Gastroesophageal sphincter (tissue), 4 donors: ENCODE data around the gene TECTB. TPM values are rescaled to one million over a fixed set of nuclear protein-coding genes. Genes with fewer than 3 reads are reported as not detected.

Experiments
- ATAC-seq: fragments of 150-250 bp; one replicate; pipeline ENCODE4 v1.9.1; 2016; ENCODE audit warnings: mild to moderate bottlenecking, moderate library complexity
- H3K27ac ChIP-seq, 4 donors: fragments of 200-600 bp; sonication (generic) in 3 of 4; 1 replicate in 3 of 4; 2 replicates in 1 of 4; pipeline ENCODE4 v1.5.1; 2016 to 2019
- H3K27me3 ChIP-seq: fragments of 200-600 bp; sonication (generic); one replicate; pipeline ENCODE4 v1.5.1; 2019
- H3K36me3 ChIP-seq, 2 donors: fragments of 200-600 bp; sonication (generic); one replicate each; pipeline ENCODE4 v1.5.1; 2019; ENCODE audit warnings: control low read depth in 1 of 2
- H3K4me1 ChIP-seq, 3 donors: fragments of 200-600 bp; sonication (generic); 1 replicate in 2 of 3; 2 replicates in 1 of 3; pipeline ENCODE4 v1.5.1; 2016 to 2019; ENCODE audit warnings: control low read depth in 2 of 3
- H3K4me3 ChIP-seq, 2 donors: fragments of 200-600 bp; sonication (generic); one replicate each; pipeline ENCODE4 v1.5.1; 2019; ENCODE audit warnings: mild to moderate bottlenecking in 1 of 2, moderate library complexity in 1 of 2
- H3K9me3 ChIP-seq, 3 donors: fragments of 200-600 bp; sonication (generic); one replicate each; pipeline ENCODE4 v1.5.1; 2017 to 2019; ENCODE audit warnings: control low read depth in 2 of 3
- EP300 ChIP-seq: sonication (generic); formaldehyde crosslinking; IDR thresholded peaks from one replicate; pipeline ENCODE4 v1.6.1; 2017; ENCODE audit warnings: antibody characterized with exemption, mild to moderate bottlenecking
- POLR2A ChIP-seq, 2 donors: fragments of 450-650 bp; IDR thresholded peaks; one replicate each; pipeline ENCODE4 v1.6.1; 2017; ENCODE audit warnings: antibody characterized with exemption in 2 of 2, mild to moderate bottlenecking in 2 of 2, moderate library complexity in 1 of 2
- POLR2AphosphoS5 ChIP-seq: sonication (generic); formaldehyde crosslinking; IDR thresholded peaks from one replicate; pipeline ENCODE4 v1.6.1; 2017; ENCODE audit warnings: antibody characterized with exemption
- WGBS, 2 donors: methylation state at CpG; one replicate each; pipeline ENCODE4 v1.1.5; 2018; ENCODE audit warnings: low coverage in 1 of 2; 5-methylcytosine and 5-hydroxymethylcytosine counted together
- total RNA-seq, 4 donors: library from RNA; depleted of rRNA; stranded (reverse); fragments of >200 nt; gene quantifications; one replicate each; pipeline ENCODE4 v1.1.0, GENCODE V29; 2016
- TF ChIP-seq, protein P1 (sequence below), 4 experiments: fragments of 200-600 bp in 2 of 4; fragments of 450-650 bp in 2 of 4; sonication (generic) in 1 of 4; IDR thresholded peaks; one replicate each; pipeline ENCODE4 v1.5.1; 2017 to 2019; ENCODE audit warnings: antibody characterized with exemption in 4 of 4, mild to moderate bottlenecking in 2 of 4, moderate library complexity in 2 of 4

The TECTB gene
- total RNA-seq, 4 donors from 2014 or later: not detected

DNA sequence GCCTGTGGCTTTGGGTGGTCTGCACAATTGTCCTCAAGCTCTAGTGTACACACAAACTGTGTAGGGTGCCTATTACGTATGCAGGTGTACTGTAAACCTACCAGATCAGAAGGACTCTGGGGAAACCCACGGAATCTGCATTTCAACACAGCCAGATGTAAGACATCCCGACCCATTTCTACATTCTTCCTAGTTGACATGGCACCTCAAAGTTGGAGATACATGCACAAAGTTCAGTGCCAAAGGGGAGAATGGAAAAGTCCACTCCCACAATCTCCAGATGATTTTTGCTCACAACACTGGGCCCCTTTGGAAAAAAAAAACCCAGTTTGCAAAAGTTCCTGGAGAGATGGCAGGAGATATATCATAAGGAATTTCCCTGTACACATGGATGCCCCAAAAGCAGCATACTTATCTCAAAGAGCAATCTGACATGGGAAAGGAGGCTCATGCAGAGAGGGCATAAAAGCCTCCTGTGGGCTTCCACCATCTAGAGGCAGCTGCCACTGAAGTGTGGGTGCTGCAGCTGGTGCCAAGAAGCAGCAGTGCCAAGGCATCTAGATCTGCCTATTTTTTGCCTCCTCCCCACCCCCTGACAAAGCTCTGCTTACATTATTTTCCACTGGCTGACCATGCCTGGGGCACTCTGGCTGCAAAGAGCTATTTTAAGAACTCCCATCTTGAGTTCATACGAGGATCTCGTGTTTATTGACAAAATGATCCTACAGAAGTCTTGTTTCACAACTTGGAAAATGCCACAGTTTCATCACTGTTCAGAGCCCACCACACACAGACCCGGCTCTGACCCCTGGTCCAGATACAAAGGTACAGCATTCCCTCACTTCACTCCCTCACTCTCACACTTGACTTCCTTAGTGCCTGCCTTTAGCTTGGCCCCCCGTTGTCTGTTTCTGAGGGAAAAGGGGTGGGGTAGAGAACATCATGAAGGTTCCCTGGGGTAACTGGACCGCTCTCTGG is 12.9 kb downstream of the TECTB start:
- peak overlapping the region in 2 of 4 donors; percentile 13 to 50 for H3K27ac ChIP-seq
- TF ChIP-seq POLR2A (IDR thresholded peaks at IDR 0.05): no peak
- peak; percentile 30 for TF ChIP-seq POLR2AphosphoS5
- no peaks in the 10 kb centered on the region for H3K27me3 ChIP-seq
- H3K4me3 ChIP-seq: no peak overlapping the region
- peaks cover 0 to 26% (median 11%) of the 10 kb centered on the region in 3 donors for H3K4me1 ChIP-seq
- no peaks in the 10 kb centered on the region for H3K9me3 ChIP-seq
- 54 to 67% methylated on average over 3 to 6 of the region's 8 CpGs for WGBS, 2 donors
- H3K36me3 ChIP-seq: no peaks in the 10 kb centered on the region
- ATAC-seq: no peak

DNA sequence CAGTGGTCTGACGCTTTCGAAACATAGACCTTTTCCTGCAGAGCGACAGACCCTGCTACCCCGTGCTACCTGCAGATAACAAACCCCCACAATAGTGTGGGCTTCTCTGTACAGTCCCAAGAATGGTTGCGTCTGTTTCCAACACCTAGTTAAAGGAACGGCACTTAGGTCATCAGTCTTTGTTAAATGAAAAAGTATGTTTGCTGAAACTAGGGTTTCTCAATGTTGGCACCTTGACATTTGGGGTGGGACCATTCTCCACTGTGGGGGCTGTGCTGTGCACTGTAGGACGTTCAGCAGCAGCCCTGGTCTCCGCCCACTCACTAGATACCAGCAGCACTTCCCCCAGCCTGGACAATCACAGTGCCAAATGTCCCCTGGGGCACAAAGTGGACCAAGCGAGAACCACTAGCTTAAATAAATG is 13.7 kb downstream of the TECTB start:
- Histone ChIP-seq H3K9me3 (no peaks in the 10 kb centered on the region), H3K4me3 (no peak overlapping the region), H3K4me1 (peaks cover 0 to 26% (median 11%) of the 10 kb centered on the region in 3 donors), H3K36me3 (no peaks in the 10 kb centered on the region), H3K27ac (peak overlapping the region in 2 of 4 donors; percentile 13 to 50), H3K27me3 (no peaks in the 10 kb centered on the region)
- TF ChIP-seq, protein P1, sequence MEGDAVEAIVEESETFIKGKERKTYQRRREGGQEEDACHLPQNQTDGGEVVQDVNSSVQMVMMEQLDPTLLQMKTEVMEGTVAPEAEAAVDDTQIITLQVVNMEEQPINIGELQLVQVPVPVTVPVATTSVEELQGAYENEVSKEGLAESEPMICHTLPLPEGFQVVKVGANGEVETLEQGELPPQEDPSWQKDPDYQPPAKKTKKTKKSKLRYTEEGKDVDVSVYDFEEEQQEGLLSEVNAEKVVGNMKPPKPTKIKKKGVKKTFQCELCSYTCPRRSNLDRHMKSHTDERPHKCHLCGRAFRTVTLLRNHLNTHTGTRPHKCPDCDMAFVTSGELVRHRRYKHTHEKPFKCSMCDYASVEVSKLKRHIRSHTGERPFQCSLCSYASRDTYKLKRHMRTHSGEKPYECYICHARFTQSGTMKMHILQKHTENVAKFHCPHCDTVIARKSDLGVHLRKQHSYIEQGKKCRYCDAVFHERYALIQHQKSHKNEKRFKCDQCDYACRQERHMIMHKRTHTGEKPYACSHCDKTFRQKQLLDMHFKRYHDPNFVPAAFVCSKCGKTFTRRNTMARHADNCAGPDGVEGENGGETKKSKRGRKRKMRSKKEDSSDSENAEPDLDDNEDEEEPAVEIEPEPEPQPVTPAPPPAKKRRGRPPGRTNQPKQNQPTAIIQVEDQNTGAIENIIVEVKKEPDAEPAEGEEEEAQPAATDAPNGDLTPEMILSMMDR (IDR thresholded peaks at IDR 0.05): no peak
- no peak for ATAC-seq
- 49 to 51% methylated on average over 2 to 3 of the region's 9 CpGs for WGBS, 2 donors

DNA sequence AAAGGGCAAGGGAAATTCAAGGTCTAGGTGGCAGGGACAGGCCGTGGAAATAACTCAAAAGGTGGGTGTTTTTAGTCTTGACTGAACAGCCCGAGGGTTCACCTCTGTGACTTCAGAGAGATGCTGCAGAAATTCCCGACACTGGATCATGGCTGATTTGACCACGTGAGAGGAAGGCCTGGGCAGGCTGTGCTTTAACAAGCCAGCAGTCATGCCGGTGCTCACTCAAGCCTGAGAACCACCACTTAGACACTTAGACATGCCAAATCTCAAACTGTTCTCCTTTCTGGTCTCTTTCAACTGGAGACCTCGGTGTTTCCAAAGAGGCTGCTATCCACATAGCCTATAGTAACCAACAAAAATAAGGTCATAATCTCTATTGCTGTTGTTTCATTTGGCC is 15.4 kb downstream of the TECTB start:
- H3K36me3 ChIP-seq: no peaks in the 10 kb centered on the region
- H3K27ac ChIP-seq: no peak overlapping the region
- 66 to 80% methylated on average over 2 to 6 of the region's 6 CpGs for WGBS, 2 donors
- peaks cover 0 to 26% (median 11%) of the 10 kb centered on the region in 3 donors for H3K4me1 ChIP-seq
- H3K4me3 ChIP-seq: no peak overlapping the region
- no peaks in the 10 kb centered on the region for H3K27me3 ChIP-seq
- H3K9me3 ChIP-seq: no peaks in the 10 kb centered on the region
- no peak for ATAC-seq
- TF ChIP-seq EP300 (no peak), POLR2AphosphoS5 (no peak), POLR2A (IDR thresholded peaks at IDR 0.05) (no peak)
- TF ChIP-seq, protein P1 (IDR thresholded peaks at IDR 0.05): no peak

DNA sequence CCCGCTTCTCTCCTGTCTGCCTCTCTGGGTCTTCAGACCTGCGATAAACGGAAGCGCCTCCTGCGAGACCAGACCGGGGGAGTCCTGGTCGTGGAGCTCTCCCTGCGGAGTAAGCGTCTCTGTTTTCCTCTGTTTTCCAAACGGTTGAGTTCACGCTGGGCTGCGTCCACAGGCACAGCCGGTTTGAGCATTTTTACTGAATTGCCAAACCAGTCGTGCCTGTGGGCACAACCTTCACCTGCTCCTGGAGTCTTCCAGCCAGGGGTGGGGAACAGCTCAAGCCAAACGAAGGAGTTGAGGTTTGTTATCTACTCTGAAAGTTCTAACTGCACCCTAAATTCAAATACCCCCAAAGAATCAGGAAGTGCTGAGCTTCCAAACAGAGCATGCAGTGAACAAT is 16.3 kb downstream of the TECTB start:
- no peaks in the 10 kb centered on the region for H3K27me3 ChIP-seq
- WGBS, 2 donors: 53 to 56% methylated on average over 2 to 7 of the region's 15 CpGs
- no peak overlapping the region for H3K27ac ChIP-seq
- peaks cover 0 to 26% (median 11%) of the 10 kb centered on the region in 3 donors for H3K4me1 ChIP-seq
- H3K9me3 ChIP-seq: no peaks in the 10 kb centered on the region
- H3K36me3 ChIP-seq: no peaks in the 10 kb centered on the region
- TF ChIP-seq, protein P1 (IDR thresholded peaks at IDR 0.05): no peak
- TF ChIP-seq POLR2A (IDR thresholded peaks at IDR 0.05): no peak
- TF ChIP-seq POLR2AphosphoS5: no peak
- TF ChIP-seq EP300: no peak
- H3K4me3 ChIP-seq: no peak overlapping the region
- no peak for ATAC-seq

DNA sequence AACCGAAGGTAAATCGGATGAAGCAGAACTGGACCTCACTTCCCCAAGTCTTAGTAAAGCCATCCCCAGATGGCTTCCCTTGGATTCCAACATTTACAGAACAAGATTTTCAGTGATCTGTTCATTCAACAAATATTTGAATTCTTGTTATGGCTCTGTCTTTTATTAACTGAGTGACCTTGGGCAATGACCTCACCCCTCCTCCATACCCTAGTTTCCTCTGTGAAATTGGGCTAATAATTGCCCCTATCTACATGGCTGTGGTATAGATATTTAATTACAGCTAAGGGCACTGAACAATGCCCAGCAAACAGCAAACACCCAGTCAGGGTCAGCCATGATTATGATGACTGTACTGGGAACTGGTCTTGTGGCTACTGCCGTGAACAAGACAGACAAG is 19.1 kb downstream of the TECTB start:
- WGBS, 2 donors: 88 to 91% methylated on average over 2 to 3 of the region's 3 CpGs
- ATAC-seq: no peak
- Histone ChIP-seq H3K4me1 (no peaks in the 10 kb centered on the region), H3K4me3 (no peak overlapping the region), H3K27ac (no peak overlapping the region), H3K9me3 (no peaks in the 10 kb centered on the region), H3K36me3 (no peaks in the 10 kb centered on the region), H3K27me3 (no peaks in the 10 kb centered on the region)
- TF ChIP-seq POLR2A (IDR thresholded peaks at IDR 0.05) (no peak), EP300 (no peak), POLR2AphosphoS5 (no peak)
- TF ChIP-seq, protein P1 (IDR thresholded peaks at IDR 0.05): no peak
